Inflammatory macrophage (primary cell): ENCODE data around the gene ACAP1.
"Not testable (repeated sequence)": the region's sequence is repeated elsewhere in the genome, so short reads cannot be mapped to it uniquely, and the experiment has no call there.

Source experiments
- DNase-seq, 2 donors: peaks; one replicate each; pipeline ENCODE4 v3.0.0-alpha.2; 2020 to 2022

ACAP1 gene

GRCh38 chr17:7355573-7355972 is 19.2 kb downstream of the ACAP1 start:
- DNase-seq: no peak

- peak; percentile 76 to 79 for DNase-seq
Observed at GRCh38 chr17:7356072-7356549, 19.8 kb downstream of the ACAP1 start.

DNA sequence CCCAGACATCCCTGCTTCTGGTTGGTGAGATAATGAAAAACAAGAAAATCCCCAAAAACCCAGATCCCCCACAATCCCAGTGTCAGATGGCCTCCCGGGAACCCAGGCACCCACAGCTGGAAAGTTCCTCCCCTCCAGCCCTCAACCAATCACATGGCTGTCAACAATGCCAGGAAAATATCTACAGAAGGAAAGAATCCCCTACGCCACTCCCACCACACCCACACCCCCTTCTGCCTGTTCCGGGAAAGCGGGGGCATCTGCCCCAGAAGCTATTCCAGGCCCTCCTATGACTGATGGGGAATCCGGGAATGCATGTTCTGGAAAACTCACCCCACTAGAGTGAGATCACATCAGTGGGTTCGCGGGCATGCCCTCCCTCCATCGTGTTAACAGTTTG is 20.4 kb downstream of the ACAP1 start:
- DNase-seq: no peak

DNA sequence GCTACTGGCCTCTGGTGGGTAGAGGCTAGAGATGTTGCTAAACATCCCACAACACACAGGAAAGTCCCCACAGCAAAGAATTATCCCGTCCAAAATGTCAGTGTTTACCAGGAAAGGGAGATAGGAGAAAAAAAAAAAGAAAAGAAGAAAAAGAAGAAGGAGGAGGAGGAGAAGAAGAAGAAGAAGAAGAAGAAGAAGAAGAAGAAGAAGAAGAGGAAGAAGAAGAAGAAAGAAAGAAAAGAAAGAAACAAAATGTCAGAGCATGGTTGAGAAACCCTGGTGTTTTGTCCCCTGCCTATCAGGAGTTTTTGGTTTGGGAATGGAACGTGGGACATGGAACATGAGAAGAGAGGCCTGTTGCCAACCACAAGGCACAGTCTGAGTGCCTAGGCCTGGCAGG is 21.1 kb downstream of the ACAP1 start:
- no peak for DNase-seq

- no peak for DNase-seq
Observed at GRCh38 chr17:7361906-7362305, 25.6 kb downstream of the ACAP1 start.

DNA sequence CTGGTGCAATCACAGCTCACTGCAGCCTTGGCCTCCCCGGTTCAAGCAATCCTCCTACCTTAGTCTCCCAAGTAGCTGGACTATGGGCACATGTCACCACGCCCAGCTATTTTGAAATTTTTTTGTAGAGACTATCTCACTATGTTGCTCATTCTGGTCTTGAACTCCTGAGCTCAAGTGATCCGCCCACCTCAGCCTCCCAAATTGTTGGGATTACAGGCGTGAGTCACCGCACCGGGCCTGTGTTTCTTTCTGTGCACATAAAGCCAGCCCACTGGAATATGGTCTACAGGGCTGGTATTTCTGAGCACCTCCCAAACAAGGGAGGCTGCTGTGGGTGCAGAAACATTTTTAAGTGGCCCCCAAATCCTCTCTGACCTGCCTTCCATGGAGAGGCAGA is 27.0 kb downstream of the ACAP1 start:
- DNase-seq: peak; percentile 35 to 42

- not testable (repeated sequence) for DNase-seq
Observed at GRCh38 chr17:7365963-7366362, 29.6 kb downstream of the ACAP1 start.

DNA sequence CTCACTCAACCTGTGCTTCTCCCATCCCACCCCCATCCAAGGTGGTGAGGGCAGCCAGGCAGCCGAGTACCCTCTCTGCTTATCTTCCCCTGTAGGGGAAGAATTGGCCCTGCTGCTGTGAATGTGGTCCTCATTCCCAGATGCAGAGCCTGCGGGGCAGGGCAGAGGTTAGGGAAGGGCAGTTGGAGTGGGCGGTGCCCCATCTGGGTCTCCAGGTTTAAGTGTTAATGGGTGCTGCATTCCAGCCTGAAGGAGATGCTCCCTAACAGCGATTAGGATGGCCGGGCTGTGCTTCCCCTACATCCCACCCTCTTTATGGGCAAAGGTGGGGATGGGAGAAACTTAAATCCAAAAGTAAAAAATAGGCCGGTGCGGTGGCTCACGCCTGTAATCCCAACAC is 30.8 kb downstream of the ACAP1 start:
- DNase-seq: no peak

- no peak for DNase-seq
Observed at GRCh38 chr17:7367918-7368598, 31.7 kb downstream of the ACAP1 start.

DNA sequence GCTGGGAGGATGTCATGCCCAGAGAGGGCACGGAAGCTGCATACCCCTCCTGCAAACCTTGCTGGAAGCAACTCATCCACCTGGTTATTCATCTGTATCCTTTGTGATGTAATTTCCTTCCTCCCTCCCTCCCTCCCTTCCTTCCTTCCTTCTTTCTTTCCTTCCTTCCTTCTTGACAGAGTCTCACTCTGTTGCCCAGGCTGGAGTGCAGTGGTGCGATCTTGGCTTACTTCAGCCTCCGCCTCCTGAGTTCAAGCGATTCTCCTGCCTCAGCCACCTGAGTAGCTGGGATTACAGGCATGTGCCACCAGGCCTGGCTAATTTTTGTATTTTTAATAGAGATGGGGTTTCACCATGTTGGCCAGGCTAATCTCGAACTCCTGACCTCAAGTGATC is 32.3 kb downstream of the ACAP1 start:
- not testable (repeated sequence) for DNase-seq

DNA sequence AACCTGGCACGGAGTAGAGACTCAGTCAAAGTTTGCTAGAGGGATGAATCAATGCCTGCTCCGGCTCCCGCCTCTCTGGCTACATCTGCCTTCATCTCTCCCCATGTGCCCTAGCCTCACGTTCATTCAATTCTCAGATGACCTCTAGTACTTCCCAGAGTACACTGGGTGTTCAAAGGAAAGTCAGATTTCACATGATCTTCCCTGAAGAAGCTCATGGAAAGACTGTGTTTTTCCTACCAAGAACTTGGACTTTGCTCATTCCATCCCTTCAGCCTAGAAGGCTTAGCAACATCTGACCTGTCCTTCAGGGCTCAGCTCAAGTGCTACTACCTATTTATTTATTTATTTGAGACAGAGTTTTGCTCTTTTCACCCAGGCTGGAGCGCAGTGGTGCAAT is 33.5 kb downstream of the ACAP1 start:
- DNase-seq: no peak

DNA sequence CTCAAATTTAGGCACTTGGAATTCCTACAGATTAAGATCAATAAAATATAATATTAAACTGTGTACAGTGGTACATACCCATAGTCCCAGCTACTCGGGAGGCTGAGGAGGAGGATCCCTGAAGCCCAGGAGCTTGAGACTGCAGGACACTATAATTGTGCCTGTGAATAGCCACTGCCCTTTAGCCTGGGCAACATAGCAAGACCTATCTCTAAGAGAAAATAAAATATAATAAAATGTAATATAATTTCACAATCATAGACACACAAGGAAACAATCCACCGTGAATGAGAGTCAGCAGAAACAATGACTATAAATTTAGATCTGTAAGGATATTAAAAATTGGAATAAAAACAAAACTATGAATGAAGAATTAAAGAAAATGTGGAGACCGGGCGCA is 34.5 kb downstream of the ACAP1 start:
- DNase-seq: no peak

DNA sequence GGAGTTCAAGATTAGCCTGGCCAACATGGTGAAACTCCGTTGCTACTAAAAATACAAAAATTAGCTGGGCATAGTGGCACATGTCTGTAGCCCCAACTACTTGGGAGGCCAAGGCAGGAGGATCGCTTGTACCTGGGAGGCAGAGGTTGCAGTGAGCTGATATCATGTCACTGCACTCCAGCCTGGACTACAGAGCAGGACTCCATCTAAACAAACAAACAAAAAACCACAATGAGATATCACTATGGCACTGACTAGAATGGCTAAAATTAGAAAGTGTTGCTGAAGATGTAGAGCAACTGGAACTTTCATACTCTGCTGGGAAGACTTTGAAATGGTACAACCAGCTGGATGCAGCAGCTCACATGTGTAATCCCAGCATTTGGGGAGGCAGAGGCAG is 38.0 kb downstream of the ACAP1 start:
- no peak for DNase-seq

DNA sequence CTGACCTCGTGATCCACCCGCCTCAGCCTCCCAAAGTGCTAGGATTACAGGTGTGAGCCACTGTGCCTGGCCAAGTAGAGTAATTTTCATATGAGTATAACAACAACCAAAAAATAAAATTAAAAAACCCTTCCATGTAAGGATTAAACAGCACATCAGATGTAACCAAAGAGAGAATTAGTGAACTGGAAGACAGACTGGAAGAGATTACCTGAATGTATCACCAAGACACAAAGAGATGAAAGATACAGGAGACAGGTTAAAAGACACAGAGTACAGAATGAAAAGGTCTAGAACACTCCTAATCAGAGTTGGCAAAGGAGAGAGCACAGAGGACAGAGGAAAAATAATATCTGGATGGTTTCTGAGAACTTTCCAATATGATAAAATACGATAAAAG is 42.8 kb downstream of the ACAP1 start:
- no peak for DNase-seq

- DNase-seq: no peak
Observed at GRCh38 chr17:7380321-7380720, 44.0 kb downstream of the ACAP1 start.

GRCh38 chr17:7380855-7381683 is 44.7 kb downstream of the ACAP1 start, which contains the start of gene TNK1:
Gene TNK1, plus strand, starts transcription at chr17:7381089. Its CDS starts 1,838 bp downstream, at chr17:7382927.
- no peak for DNase-seq

GRCh38 chr17:7382901-7383300 is 46.6 kb downstream of the ACAP1 start:
- no peak for DNase-seq

GRCh38 chr17:7383371-7383741 is 47.0 kb downstream of the ACAP1 start:
- DNase-seq: no peak

- DNase-seq: peak in 1 of 2 donors; percentile 28
Observed at GRCh38 chr17:7383742-7384488, 47.6 kb downstream of the ACAP1 start.

DNA sequence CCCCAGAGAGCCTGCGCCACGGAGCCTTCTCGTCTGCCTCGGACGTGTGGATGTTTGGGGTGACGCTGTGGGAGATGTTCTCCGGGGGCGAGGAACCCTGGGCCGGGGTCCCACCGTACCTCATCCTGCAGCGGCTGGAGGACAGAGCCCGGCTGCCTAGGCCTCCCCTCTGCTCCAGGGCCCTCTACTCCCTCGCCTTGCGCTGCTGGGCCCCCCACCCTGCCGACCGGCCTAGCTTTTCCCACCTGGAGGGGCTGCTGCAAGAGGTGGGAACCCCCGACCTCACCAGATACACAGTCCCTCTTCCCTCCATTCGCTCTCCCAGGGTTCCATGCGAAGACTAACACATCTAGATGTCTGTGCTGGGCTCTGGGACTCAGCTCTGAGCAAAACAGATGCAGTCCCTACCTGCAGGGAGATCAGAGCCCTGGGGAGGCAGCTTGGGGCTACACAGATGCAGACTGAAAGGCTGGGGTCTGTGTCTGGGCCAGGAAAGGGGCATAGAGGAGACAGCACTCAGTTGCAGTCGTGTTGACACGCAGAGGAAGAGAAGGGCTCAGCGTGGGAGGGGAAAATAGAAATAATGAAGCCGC is 48.3 kb downstream of the ACAP1 start:
- no peak for DNase-seq

DNA sequence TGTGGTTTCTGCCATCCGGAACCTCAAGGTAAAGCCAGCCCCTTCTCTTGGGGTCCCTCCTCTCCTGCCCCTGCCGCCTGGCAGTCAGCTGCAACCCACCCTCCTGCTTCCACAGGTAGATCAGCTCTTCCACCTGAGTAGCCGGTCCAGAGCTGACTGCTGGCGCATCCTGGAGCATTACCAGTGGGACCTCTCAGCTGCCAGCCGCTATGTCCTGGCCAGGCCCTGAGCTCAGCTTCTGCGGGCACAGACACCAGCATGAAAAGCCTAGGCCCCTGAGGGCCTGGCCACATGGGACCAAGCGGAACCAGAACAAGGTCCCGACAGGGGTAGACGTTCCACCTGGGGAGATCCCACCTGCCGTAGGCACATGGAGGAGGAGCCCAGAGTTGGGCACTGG is 52.5 kb downstream of the ACAP1 start:
- DNase-seq: no peak

GRCh38 chr17:7389924-7390910 is 53.9 kb downstream of the ACAP1 start:
- no peak for DNase-seq
